Choroid plexus epithelial cell (primary cell): Measurements from ENCODE around the gene TPGS1.

Experiments
- DNase-seq: peaks from one replicate; pipeline ENCODE4 v3.0.0-alpha.2; 2010; ENCODE audit warnings: low read depth
- H3K4me3 ChIP-seq: 2 replicates; pipeline ENCODE4 v1.5.1; 2011; ENCODE audit warnings: low read depth, mild to moderate bottlenecking, control low read depth, low read length, moderate library complexity
- TF ChIP-seq, protein P1 (sequence below): conservative IDR thresholded peaks from 2 replicates; pipeline ENCODE4 v1.5.1; 2011; ENCODE audit warnings: low read depth, mild to moderate bottlenecking, control low read depth, inconsistent platforms, low read length, moderate library complexity

Gene TPGS1

DNA sequence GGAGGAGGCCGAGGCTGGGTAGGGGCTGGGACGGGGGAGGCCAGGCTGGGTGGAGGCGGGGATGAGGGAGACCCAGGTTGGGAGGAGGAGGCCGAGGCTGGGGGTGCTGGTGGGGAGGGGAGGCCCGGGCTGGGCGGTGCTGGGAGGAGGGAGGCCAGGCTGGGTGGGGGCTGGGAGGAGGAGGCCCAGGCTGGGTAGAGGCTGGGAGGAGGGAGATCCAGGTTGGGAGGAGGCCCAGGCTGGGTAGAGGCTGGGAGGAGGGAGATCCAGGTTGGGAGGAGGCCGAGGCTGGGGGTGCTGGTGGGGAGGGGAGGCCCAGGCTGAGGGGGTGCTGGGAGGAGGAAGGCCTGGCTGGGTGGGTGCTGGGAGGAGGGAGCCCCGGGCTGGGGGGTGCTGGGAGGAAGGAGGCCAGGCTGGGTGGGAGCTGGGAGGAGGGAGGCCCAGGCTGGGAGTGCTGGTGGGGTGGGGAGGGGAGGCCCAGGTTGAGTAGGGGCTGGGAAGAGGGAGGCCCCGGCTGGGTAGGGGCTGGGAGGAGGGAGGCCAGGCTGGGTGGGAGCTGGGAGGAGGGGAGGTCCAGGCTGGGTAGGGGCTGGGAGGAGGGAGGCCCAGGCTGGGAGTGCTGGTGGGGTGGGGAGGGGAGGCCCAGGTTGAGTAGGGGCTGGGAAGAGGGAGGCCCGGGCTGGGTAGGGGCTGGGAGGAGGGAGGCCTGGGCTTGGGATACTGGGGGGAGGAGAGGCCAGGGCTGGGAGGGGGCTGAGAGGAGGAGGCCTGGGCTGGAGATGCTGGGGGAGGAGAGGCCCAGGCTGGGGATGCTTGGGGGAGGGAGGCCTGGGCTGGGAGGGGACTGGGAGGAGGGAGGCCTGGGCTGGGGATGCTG lies 10.7 kb downstream of the TPGS1 start:
- TF ChIP-seq, protein P1, sequence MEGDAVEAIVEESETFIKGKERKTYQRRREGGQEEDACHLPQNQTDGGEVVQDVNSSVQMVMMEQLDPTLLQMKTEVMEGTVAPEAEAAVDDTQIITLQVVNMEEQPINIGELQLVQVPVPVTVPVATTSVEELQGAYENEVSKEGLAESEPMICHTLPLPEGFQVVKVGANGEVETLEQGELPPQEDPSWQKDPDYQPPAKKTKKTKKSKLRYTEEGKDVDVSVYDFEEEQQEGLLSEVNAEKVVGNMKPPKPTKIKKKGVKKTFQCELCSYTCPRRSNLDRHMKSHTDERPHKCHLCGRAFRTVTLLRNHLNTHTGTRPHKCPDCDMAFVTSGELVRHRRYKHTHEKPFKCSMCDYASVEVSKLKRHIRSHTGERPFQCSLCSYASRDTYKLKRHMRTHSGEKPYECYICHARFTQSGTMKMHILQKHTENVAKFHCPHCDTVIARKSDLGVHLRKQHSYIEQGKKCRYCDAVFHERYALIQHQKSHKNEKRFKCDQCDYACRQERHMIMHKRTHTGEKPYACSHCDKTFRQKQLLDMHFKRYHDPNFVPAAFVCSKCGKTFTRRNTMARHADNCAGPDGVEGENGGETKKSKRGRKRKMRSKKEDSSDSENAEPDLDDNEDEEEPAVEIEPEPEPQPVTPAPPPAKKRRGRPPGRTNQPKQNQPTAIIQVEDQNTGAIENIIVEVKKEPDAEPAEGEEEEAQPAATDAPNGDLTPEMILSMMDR, result no peak
- no peak for DNase-seq
- no peak overlapping the region for H3K4me3 ChIP-seq

DNA sequence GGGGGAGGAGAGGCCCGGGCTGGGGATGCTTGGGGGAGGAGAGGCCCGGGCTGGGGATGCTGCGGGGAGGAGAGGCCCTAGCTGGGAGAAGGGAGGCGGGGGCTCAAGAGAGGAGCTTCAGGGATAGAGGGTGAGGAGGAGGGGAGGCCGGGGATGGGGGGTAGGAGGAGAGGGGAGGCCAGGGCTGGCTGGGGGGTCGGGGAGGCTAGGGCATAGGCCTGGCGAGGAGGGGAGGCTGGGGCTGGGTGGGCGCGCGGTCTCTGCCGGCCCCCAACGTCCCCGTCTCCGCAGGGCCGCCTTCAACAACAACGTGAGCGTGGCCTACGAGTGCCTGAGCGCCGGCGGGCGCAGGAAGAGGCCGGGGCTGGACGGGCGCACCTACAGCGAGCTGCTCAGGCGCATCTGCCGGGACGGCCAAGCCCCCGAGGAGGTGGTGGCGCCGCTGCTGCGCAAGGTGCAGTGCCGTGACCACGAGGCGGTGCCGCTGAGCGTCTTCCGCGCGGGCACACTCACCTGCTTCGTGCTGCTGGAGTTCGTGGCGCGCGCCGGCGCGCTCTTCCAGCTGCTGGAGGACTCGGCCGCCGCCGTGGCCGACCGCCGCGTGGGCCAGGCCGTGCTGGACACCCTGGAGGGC lies 11.4 kb downstream of the TPGS1 start:
- H3K4me3 ChIP-seq, result no peak overlapping the region
- no peak for DNase-seq
- TF ChIP-seq, protein P1, result no peak

DNA sequence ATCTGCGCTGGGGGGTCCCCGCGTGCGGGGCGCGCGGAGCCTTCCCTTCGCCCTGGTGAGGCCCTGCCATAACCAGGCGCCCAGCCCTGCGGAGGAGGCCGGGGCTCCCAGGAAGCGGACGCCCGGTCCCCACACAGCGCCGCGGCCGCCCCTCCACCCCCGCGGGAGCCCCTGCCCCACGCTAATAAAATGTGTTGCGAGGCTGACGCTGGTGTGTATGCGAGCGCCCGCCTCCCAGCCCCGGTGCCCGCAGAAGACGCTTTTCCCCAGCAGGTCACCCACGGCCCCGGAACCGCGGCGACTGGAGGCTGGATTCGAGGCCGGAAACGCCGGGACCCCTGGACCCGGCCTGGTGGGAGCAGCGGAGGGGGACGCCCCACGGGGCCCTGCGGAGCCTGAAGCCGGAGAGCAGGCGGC lies 12.2 kb downstream of the TPGS1 start:
- TF ChIP-seq, protein P1, result no peak
- H3K4me3 ChIP-seq, result no peak overlapping the region
- DNase-seq, result no peak

DNA sequence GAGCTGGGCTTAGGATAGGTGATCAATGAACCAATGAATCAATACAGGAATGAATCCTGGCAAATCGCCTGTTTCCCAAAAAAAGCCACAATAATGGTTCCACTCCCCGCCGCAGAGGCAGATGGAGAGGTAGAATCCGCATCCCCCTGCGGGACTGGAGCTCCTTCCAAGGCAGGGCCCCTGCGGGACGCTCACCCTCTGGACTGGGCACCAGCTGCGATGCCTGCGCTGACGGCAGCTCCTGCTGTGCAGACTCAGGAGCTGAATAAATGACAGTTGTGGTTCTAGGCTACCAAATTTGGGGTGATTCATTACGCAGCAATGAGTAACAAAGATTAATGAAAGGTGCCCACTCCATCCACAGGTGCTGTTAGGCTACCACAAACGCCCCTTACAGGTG lies 15.4 kb downstream of the TPGS1 start:
- H3K4me3 ChIP-seq, result no peak overlapping the region

DNA sequence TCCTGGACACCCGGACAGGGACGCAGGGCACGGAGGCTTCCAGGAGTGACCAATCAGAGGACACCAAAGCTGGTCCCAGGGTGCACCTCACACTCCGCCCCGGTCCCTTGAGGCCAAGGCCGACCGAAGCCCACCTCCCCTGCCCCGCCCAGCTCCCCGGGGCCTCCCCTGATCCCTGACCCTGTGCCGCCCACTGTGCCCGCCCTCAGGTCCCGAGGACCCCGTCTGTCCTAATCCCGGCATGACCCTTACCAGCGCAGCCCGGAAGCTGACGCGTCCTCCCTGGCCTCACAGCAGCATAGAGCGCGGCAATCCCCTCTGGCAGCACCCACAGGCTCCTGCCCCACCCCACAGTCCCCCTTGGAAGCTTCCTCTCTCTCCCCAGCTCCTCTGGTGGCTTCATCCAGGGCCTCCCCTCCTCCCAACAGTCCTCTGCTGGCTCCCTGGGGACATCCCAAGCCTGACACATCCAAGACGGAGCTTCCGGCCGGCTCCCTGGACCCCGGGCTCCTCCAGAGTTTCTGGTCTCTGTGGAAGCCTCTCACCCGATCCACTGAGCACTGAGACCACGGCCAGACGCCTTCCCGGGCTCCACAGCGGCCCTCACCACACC lies 16.9 kb downstream of the TPGS1 start:
- H3K4me3 ChIP-seq, result no peak overlapping the region
- no peak for DNase-seq
- TF ChIP-seq, protein P1, result no peak

More for the DNA sequence above, 15.4 kb downstream of the TPGS1 start:
- TF ChIP-seq, protein P1, result no peak
- DNase-seq, result no peak

DNA sequence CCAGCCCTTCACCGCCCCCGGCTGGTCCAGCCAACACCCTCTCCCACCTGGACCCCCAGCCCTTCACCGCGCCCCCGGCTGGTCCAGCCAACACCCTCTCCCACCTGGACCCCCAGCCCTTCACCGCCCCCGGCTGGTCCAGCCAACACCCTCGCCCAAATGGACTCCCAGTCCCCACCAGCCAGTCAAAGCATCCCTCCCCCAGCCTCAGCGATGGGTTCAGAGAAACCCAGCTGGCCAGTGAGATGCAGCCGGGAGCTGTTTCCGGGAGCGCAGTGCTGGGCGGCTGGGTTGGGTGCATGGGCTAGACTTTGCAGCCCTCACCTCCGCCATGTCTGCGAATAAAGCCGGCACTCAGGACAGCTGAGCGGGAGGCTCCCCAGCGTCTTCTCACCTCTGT lies 17.7 kb downstream of the TPGS1 start:
- no peak overlapping the region for H3K4me3 ChIP-seq
- TF ChIP-seq, protein P1, result no peak
- no peak for DNase-seq
